HFFc6 (cell line): ENCODE results near the gene FAM118B. TPM values are rescaled to one million over a fixed set of nuclear protein-coding genes. Genes with fewer than 3 reads are reported as not detected.

Experiments
- DNase-seq: peaks from one replicate; pipeline ENCODE4 v3.0.0-alpha.2; 2018
- H3K27ac Mint-ChIP-seq: 2 replicates; pipeline ENCODE4 v1.8.0; 2020; ENCODE audit warnings: mild to moderate bottlenecking, mixed read lengths
- H3K27me3 Mint-ChIP-seq: 2 replicates; pipeline ENCODE4 v1.8.0; 2021; ENCODE audit warnings: mild to moderate bottlenecking, moderate library complexity, mixed read lengths; ENCODE audit not compliant: insufficient read depth
- H3K36me3 Mint-ChIP-seq: 2 replicates; pipeline ENCODE4 v1.8.0; 2021; ENCODE audit warnings: low read depth, mixed read lengths
- H3K4me1 Mint-ChIP-seq: 2 replicates; pipeline ENCODE4 v1.8.0; 2020; ENCODE audit warnings: low read depth, mixed read lengths
- H3K4me3 Mint-ChIP-seq: 2 replicates; pipeline ENCODE4 v1.8.0; 2020; ENCODE audit warnings: mild to moderate bottlenecking, moderate library complexity, mixed read lengths
- H3K9me3 Mint-ChIP-seq: 2 replicates; pipeline ENCODE4 v1.8.0; 2020; ENCODE audit warnings: mild to moderate bottlenecking, mixed read lengths
- CTCF ChIP-seq: fragments of 200-600 bp; sonication (generic); IDR thresholded peaks from 2 replicates; pipeline ENCODE4 v1.5.0; 2021; ENCODE audit warnings: antibody characterized with exemption, mild to moderate bottlenecking
- total RNA-seq, 6 experiments: library from RNA; stranded (reverse); fragmentation: NEBNext Ultra II Directional; extraction: Animal tissue kit (Norgen Biotek cat#: 25700); gene quantifications; 2 replicates in 1 of 6; 3 replicates in 5 of 6; pipeline ENCODE4 v1.2.3, GENCODE V29; 2021

The FAM118B gene
- total RNA-seq, 6 experiments from 2014 or later: 16.4 to 19.6 (median 17.8) TPM

- Mint-ChIP-seq H3K27ac (no peak overlapping the region), H3K36me3 (no peaks in the 10 kb centered on the region), H3K4me1 (no peaks in the 10 kb centered on the region), H3K27me3 (no peaks in the 10 kb centered on the region; the same call in 1 of the 2 replicates), H3K9me3 (no peaks in the 10 kb centered on the region), H3K4me3 (no peak overlapping the region)
- no peak for DNase-seq
- no peak for TF ChIP-seq CTCF
These were observed 23.1 kb upstream of the FAM118B start for GRCh38 chr11:126188332-126189108.

DNA sequence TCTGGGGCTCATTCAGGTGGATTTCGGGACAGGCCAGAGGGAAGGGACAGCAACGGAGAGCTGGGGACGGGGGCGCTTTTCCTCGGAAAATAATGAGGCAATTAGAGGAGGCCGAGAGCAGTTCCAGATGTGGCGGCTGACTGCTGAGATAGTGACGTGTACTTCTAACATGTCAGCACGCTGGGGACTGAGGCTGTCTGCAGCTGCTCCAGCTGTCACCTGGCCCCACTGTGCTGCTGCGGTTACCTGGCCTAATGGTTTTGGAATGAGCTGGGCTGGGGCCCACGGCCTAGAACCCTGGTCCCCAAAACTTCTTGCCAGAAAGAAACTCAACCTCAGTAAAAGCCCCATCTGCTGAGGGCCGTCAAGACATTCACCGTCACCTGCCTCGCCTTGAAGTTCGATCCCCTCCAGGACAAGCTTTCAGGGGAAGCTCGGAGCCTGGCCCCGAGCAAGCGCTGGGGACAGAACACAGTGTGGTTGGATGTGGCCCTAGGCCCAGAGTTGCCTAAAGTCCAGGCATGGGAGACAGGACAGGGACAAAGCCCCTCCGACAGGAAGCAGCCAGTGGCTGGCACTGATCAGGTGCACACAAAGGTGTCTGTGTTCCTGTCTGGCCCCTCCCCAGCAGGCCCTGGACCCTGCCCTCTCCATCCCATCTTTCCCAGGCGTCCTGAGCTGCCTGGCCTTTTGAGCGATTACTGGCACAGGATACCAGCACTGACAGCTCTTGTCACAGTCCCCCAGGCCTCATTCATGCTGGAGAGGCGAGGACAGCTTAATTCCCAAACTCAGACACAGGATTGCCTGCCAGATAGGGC lies 22.3 kb upstream of the FAM118B start:
- DNase-seq: no peak
- no peaks in the 10 kb centered on the region for H3K9me3 Mint-ChIP-seq
- H3K27me3 Mint-ChIP-seq: no peaks in the 10 kb centered on the region; the same call in 1 of the 2 replicates
- no peak overlapping the region for H3K27ac Mint-ChIP-seq
- no peaks in the 10 kb centered on the region for H3K36me3 Mint-ChIP-seq
- no peak for TF ChIP-seq CTCF
- no peak overlapping the region for H3K4me3 Mint-ChIP-seq
- no peaks in the 10 kb centered on the region for H3K4me1 Mint-ChIP-seq

- no peaks in the 10 kb centered on the region for H3K9me3 Mint-ChIP-seq
- no peak overlapping the region for H3K27ac Mint-ChIP-seq
- no peak for TF ChIP-seq CTCF
- H3K27me3 Mint-ChIP-seq: no peaks in the 10 kb centered on the region; the same call in 1 of the 2 replicates
- H3K36me3 Mint-ChIP-seq: no peaks in the 10 kb centered on the region; the same call in 1 of the 2 replicates
- H3K4me1 Mint-ChIP-seq: no peaks in the 10 kb centered on the region
- H3K4me3 Mint-ChIP-seq: no peak overlapping the region
- DNase-seq: no peak
These were observed 20.8 kb upstream of the FAM118B start for GRCh38 chr11:126190792-126191191.

- no peak for DNase-seq
- H3K4me1 Mint-ChIP-seq: no peaks in the 10 kb centered on the region
- no peak overlapping the region for H3K4me3 Mint-ChIP-seq
- no peak overlapping the region for H3K27ac Mint-ChIP-seq
- peaks cover 5% of the 10 kb centered on the region for H3K36me3 Mint-ChIP-seq
- H3K9me3 Mint-ChIP-seq: no peaks in the 10 kb centered on the region
- no peaks in the 10 kb centered on the region for H3K27me3 Mint-ChIP-seq
- no peak for TF ChIP-seq CTCF
These were observed 20.1 kb upstream of the FAM118B start for GRCh38 chr11:126191379-126192073.

DNA sequence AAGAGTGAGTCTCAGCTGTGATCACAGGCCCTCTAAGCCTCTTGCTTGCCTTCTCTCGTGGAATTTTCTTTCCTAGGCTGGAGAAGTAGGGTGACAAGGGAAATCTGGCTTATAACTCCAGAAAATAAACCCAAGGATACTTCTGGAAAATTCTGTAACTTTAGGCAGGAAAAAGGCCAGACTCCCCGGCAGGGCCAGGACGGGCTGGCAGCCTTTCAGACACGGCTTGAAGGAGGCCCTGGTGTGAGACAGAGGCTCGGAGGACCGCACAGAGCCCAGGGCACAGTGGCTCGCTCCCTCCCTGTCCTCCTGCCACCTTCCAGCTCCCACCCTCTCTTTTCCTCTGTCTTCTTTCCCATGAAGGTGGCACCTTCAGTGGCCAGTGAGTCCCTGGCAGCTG lies 19.2 kb upstream of the FAM118B start:
- Mint-ChIP-seq H3K4me1 (no peaks in the 10 kb centered on the region; the same call in 1 of the 2 replicates), H3K9me3 (peaks cover 4% of the 10 kb centered on the region; the same call in 1 of the 2 replicates), H3K27me3 (no peaks in the 10 kb centered on the region), H3K27ac (no peak overlapping the region), H3K36me3 (peaks cover 12% of the 10 kb centered on the region), H3K4me3 (no peak overlapping the region)
- no peak for DNase-seq
- TF ChIP-seq CTCF: no peak
